ENCODE measurements around the gene OR6K3. TPM values are rescaled to one million over a fixed set of nuclear protein-coding genes. Genes with fewer than 3 reads are reported as not detected.
"Not testable (repeated sequence)": the region's sequence is repeated elsewhere in the genome, so short reads cannot be mapped to it uniquely, and the experiment has no call there.

The OR6K3 gene
- total RNA-seq, 1 donor from 2014 or later = not detected

DNA sequence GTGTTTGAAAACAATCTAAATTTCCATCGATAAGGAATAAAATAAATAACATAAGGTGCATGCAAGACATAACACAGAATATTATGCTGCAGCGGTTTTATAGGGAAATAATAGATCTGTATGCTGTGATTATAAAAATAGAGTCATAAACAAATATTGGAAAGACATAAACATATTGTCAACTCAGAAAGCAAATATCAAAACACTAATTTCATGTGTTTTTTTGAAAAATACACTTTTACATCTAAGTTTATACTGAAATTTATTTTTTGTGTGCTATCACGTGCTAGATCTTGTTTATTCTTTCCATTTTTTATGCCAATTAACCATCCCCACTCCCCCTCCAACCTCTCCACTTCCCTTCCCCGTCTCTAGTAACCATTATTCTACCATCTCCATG is 9.4 kb downstream of the OR6K3 start:
- H3K27ac Mint-ChIP-seq = no peak overlapping the region
- H3K27me3 Mint-ChIP-seq (ENCODE audit: insufficient read depth) = peaks cover 8% of the 10 kb centered on the region
- DNase-seq (ENCODE audit: low spot score) = no peak
- no peaks in the 10 kb centered on the region for H3K4me1 Mint-ChIP-seq (ENCODE audit: low read depth)
- intact Hi-C loops (cut with micrococcal nuclease) = loop anchor here (10.0 kb wide), 2 partner anchors 284 to 364 kb away; partner anchors contain the start of gene AIM2
- no peak overlapping the region for H3K4me3 Mint-ChIP-seq
- H3K9me3 Mint-ChIP-seq = no peaks in the 10 kb centered on the region
- H3K36me3 Mint-ChIP-seq (ENCODE audit: low read depth) = no peaks in the 10 kb centered on the region

DNA sequence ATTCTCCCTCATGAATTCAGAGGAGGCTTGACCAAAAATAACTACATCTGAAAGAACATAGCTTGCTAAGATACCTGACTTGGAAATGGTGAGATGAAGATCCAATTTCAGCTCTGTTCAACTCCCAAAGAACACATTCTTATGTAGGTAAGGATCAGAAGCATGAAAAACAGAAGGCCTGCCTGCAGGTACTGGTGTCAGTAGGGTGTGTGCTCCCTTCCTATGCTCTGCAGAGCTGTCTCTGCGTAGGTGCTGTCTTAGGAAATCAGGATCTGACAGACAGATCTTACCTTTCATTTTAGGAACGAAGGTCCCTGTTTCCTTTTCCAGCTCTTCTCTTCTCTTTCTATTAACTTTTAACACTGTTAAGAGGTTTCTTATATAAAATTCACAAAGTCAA is 14.4 kb downstream of the OR6K3 start:
- no peak overlapping the region for H3K4me3 Mint-ChIP-seq
- no peaks in the 10 kb centered on the region for H3K36me3 Mint-ChIP-seq (ENCODE audit: low read depth)
- H3K4me1 Mint-ChIP-seq (ENCODE audit: low read depth) = no peaks in the 10 kb centered on the region
- peaks cover 2% of the 10 kb centered on the region for H3K27me3 Mint-ChIP-seq (ENCODE audit: insufficient read depth)
- H3K9me3 Mint-ChIP-seq = no peaks in the 10 kb centered on the region
- intact Hi-C loops (cut with micrococcal nuclease) = no loop called here
- H3K27ac Mint-ChIP-seq = no peak overlapping the region
- no peak for DNase-seq (ENCODE audit: low spot score)

DNA sequence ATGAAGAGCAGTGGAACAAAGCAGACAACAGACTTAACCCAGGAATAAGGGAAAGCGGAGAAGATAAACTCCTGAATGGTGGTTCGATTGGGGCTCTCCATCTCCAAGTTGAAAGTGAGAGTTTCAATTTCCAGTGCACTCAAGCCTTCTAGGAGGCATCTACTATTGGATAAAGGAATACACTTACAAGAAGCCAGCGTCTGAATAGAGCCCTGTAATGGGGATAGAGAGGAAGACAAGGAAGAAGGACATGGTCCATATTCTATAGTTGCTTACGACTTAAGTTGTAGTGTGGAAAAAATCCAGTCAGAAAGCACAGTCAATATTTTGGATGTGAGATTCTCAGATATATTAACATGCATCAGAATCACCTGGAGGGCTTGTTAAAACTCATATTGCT is 20.0 kb downstream of the OR6K3 start, which contains the start of gene OR6K2:
Gene OR6K2 (minus strand): TSS at position 101 of the 400 bp plus-strand sequence. CDS start 0 bp downstream, at position 101.
- H3K36me3 Mint-ChIP-seq (ENCODE audit: low read depth) = no peaks in the 10 kb centered on the region
- intact Hi-C loops (cut with micrococcal nuclease) = no loop called here
- H3K9me3 Mint-ChIP-seq = no peaks in the 10 kb centered on the region
- no peak within 1 kb of the TSS for H3K27ac Mint-ChIP-seq
- H3K4me1 Mint-ChIP-seq (ENCODE audit: low read depth) = no peaks in the 10 kb centered on the region
- no peaks in the 10 kb centered on the region for H3K27me3 Mint-ChIP-seq (ENCODE audit: insufficient read depth)
- no peak within 1 kb of the TSS for H3K4me3 Mint-ChIP-seq
- no peak for DNase-seq (ENCODE audit: low spot score)

DNA sequence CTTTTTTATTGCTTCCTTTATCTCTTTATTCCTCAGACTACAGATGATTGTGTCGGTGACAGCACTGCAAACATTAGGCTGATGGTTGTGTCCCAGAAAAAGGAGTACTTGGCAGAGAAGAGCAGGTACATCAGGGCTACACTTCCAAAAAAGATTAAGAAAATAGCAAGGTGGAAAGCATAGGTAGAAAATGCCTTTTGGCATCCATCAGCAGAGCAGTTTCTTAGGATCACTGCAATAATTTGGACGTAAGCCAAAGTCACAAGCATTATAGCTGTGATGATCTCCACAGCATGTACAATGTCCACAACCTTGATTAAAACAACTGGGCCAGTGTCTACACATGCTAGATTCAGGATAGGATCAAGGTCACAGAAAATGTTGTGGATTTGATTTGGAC is 25.9 kb downstream of the OR6K3 start:
- no peaks in the 10 kb centered on the region for H3K4me1 Mint-ChIP-seq (ENCODE audit: low read depth)
- H3K9me3 Mint-ChIP-seq = no peaks in the 10 kb centered on the region
- no peak for DNase-seq (ENCODE audit: low spot score)
- no peaks in the 10 kb centered on the region for H3K36me3 Mint-ChIP-seq (ENCODE audit: low read depth)
- intact Hi-C loops (cut with micrococcal nuclease) = no loop called here
- no peak overlapping the region for H3K27ac Mint-ChIP-seq
- H3K27me3 Mint-ChIP-seq (ENCODE audit: insufficient read depth) = peaks cover 2% of the 10 kb centered on the region
- H3K4me3 Mint-ChIP-seq = no peak overlapping the region

DNA sequence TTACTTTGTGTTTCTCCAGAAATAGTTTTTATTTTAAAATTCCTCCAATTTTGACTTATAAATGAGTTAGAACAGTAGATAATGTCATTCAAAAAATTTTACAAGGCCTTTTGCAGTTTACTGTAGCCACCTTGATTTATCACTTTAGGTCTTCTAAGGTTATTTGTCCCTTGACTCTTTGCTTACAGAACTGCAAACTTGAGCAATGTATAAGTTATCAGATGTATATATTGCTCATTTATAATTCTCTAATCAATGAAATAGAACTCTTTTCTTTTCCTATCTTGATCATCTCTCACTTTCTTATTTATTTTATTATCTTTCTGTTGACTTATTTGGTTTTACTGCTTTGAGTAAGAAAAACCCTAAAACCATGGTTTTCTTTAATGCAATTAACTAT is 28.2 kb downstream of the OR6K3 start:
- no peaks in the 10 kb centered on the region for H3K9me3 Mint-ChIP-seq
- H3K27ac Mint-ChIP-seq = no peak overlapping the region
- no peaks in the 10 kb centered on the region for H3K4me1 Mint-ChIP-seq (ENCODE audit: low read depth)
- intact Hi-C loops (cut with micrococcal nuclease) = no loop called here
- DNase-seq (ENCODE audit: low spot score) = no peak
- no peak overlapping the region for H3K4me3 Mint-ChIP-seq
- H3K36me3 Mint-ChIP-seq (ENCODE audit: low read depth) = no peaks in the 10 kb centered on the region
- H3K27me3 Mint-ChIP-seq (ENCODE audit: insufficient read depth) = peaks cover 2% of the 10 kb centered on the region

DNA sequence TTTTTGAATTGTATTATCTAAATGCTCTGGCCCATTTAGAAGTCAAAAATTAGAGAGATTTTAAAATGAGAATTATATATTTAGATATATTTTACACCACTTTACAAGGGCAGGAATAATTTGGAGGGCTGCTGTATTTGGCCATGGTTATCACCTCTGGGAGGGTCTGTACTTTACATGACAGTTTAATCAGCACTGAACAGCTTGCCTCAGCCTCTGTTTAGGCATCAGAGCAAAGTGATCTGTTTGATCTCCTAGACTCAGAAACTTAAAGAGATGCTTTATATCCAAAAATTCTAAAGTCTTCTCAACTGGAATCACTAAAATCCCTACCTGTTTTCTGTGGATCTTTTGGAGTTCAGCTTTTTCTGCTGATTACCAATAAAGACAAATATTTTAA is 28.6 kb downstream of the OR6K3 start:
- no peaks in the 10 kb centered on the region for H3K36me3 Mint-ChIP-seq (ENCODE audit: low read depth)
- intact Hi-C loops (cut with micrococcal nuclease) = no loop called here
- H3K4me3 Mint-ChIP-seq = no peak overlapping the region
- DNase-seq (ENCODE audit: low spot score) = no peak
- H3K4me1 Mint-ChIP-seq (ENCODE audit: low read depth) = no peaks in the 10 kb centered on the region
- H3K27ac Mint-ChIP-seq = no peak overlapping the region
- no peaks in the 10 kb centered on the region for H3K9me3 Mint-ChIP-seq
- peaks cover 2% of the 10 kb centered on the region for H3K27me3 Mint-ChIP-seq (ENCODE audit: insufficient read depth)

DNA sequence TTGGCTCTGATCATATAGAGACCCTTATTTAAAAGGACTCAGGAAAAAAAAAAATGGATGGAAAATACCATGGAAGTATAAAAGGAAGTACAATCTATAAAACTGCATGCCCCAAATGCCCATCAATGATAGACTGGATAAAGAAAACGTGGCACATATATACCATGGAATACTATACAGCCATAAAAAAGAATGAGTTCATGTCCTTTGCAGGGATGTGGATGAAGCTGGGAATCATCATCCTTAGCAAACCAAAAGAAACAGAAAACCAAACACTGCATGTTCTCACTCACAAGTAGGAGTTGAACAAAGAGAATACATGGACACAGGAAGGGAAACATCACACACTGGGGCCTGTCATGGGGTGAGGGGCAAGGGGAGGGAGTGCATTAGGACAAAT is 29.4 kb downstream of the OR6K3 start:
- intact Hi-C loops (cut with micrococcal nuclease); DNase-seq (ENCODE audit: low spot score); H3K9me3 Mint-ChIP-seq; H3K4me3 Mint-ChIP-seq; H3K4me1 Mint-ChIP-seq (ENCODE audit: low read depth); H3K27ac Mint-ChIP-seq; H3K27me3 Mint-ChIP-seq (ENCODE audit: insufficient read depth); H3K36me3 Mint-ChIP-seq (ENCODE audit: low read depth): not testable (repeated sequence)

DNA sequence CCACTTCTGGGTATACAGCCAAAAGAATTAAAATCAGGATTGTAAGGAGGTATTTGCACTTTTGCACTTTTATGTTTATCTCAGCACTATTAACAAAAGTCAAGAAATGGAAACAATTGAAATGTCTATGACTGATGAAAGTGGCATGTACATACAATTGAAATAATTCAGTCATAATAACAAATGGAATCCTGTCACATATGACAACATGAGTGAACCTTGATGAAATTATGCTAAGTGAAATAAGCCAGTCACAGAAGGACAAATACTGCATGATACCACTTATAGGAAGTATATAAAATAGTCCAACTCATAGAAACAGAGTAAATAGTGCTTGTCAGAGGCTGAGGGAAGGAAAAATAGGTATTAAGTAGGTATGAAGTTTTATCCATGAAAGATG is 30.6 kb downstream of the OR6K3 start:
- H3K27me3 Mint-ChIP-seq (ENCODE audit: insufficient read depth) = peaks cover 2% of the 10 kb centered on the region
- H3K36me3 Mint-ChIP-seq (ENCODE audit: low read depth) = no peaks in the 10 kb centered on the region
- intact Hi-C loops (cut with micrococcal nuclease) = no loop called here
- H3K27ac Mint-ChIP-seq = no peak overlapping the region
- no peak for DNase-seq (ENCODE audit: low spot score)
- no peaks in the 10 kb centered on the region for H3K9me3 Mint-ChIP-seq
- H3K4me3 Mint-ChIP-seq = no peak overlapping the region
- H3K4me1 Mint-ChIP-seq (ENCODE audit: low read depth) = no peaks in the 10 kb centered on the region

DNA sequence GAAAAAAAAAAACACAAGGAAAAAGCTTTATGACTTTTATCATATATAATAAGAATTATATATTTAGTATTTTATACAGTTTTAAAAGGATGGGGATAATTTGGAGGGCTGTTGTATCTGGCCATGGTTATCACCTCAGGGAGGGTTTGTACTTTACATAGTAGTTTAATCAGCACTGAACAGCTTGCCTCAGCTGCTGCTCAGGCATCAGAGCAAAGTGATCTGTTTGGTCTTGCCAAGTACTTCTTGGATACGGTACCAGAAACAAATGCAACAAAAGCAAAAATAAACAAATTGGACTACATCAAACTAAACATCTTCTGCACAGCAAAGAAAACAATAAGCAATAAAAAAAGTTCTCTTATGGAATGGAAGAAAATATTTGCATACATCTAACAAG is 31.4 kb downstream of the OR6K3 start:
- peaks cover 2% of the 10 kb centered on the region for H3K27me3 Mint-ChIP-seq (ENCODE audit: insufficient read depth)
- no peaks in the 10 kb centered on the region for H3K9me3 Mint-ChIP-seq
- no peak overlapping the region for H3K4me3 Mint-ChIP-seq
- no peaks in the 10 kb centered on the region for H3K36me3 Mint-ChIP-seq (ENCODE audit: low read depth)
- no peak overlapping the region for H3K27ac Mint-ChIP-seq
- intact Hi-C loops (cut with micrococcal nuclease) = no loop called here
- no peak for DNase-seq (ENCODE audit: low spot score)
- no peaks in the 10 kb centered on the region for H3K4me1 Mint-ChIP-seq (ENCODE audit: low read depth)

DNA sequence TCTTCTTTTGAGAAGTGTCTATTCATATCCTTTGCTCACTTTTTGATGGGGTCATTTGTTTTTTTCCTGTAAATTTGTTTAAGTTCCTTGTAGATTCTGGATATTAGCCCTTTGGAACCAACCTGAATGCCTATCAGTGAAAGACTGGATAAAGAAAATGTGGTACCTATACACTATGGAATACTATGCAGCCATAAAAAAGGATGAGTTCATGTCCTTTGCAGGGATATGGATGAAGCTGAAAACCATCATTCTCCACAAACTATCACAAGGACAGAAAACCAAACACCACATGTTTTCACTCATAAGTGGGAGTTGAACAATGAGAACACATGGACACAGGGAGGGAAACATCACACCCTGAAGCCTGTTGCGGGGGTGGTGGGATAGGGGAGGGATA is 32.2 kb downstream of the OR6K3 start:
- H3K4me3 Mint-ChIP-seq, H3K9me3 Mint-ChIP-seq: not testable (repeated sequence)

DNA sequence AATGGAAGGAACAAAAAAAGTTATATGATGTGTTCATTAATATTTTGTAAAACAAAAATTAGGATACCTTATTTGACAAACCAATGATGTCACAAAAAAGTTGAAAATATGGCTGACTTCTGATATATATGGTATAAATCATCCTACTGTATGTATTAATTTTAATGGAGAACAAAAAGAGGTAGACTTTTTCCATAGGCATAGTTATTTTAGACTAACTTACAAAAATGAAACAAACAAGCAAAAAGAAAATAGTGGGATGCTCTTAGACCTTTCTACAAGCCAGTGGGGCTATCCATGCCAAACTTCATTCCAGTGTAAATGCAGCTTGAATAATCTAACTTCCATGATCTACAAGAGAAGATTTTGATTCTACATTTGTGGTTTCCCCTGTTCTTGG is 33.5 kb downstream of the OR6K3 start:
- H3K36me3 Mint-ChIP-seq (ENCODE audit: low read depth) = no peaks in the 10 kb centered on the region
- H3K27ac Mint-ChIP-seq = no peak overlapping the region
- intact Hi-C loops (cut with micrococcal nuclease) = no loop called here
- DNase-seq (ENCODE audit: low spot score) = no peak
- H3K4me3 Mint-ChIP-seq = no peak overlapping the region
- no peaks in the 10 kb centered on the region for H3K4me1 Mint-ChIP-seq (ENCODE audit: low read depth)
- peaks cover 2% of the 10 kb centered on the region for H3K27me3 Mint-ChIP-seq (ENCODE audit: insufficient read depth)
- H3K9me3 Mint-ChIP-seq = no peaks in the 10 kb centered on the region

More for the DNA sequence above, 32.2 kb downstream of the OR6K3 start:
- H3K27ac Mint-ChIP-seq; H3K4me1 Mint-ChIP-seq (ENCODE audit: low read depth); H3K27me3 Mint-ChIP-seq (ENCODE audit: insufficient read depth); DNase-seq (ENCODE audit: low spot score); intact Hi-C loops (cut with micrococcal nuclease); H3K36me3 Mint-ChIP-seq (ENCODE audit: low read depth): not testable (repeated sequence)

DNA sequence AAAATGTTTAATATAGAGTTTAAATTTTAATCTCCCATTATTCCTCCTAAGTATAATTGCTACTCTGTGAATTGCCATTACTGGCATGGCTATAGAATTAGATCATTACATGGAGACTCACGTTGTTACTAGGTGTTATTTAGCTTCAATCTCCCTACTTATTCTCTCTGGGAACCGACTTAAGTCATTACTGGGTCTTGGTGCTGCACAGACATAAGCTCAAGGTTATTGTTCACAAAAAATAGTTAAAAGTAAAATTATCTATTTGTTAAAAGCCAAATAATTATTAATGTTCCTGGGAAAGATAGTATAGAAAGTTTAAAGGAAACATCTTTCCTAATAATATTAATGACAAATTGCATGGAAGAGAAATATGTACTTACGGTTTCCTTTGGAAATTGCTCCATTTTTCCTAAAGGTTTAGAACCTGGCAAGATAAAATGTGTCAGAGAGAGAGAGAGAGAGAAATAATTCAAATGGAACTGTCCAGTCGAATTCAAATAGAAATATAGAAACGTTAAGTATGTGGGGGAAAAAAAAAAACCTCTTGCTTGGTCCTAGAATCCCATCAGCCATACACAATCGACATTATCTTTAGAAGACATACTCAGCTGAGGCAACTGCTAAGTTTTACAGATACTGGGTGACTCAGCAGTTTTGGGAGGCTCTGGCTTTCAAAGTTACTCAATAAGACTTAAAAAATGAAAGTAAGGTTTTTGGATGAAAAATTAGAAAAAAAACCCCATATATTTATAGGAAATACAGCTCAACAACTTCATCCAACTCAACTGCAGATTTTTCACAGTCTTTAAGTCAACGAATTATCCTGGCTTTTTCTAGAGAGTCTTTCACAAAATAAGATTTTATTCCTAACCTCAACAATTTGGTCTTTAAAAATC is 34.2 kb downstream of the OR6K3 start, which contains the start of gene SPTA1:
Gene SPTA1 (minus strand): TSS at position 605 of the 899 bp plus-strand sequence. CDS start 198 bp downstream, at position 407.
- Mint-ChIP-seq H3K36me3 (ENCODE audit: low read depth) (no peaks in the 10 kb centered on the region), H3K27ac (no peak within 1 kb of the TSS), H3K4me3 (no peak within 1 kb of the TSS), H3K27me3 (ENCODE audit: insufficient read depth) (peaks cover 2% of the 10 kb centered on the region), H3K4me1 (ENCODE audit: low read depth) (no peaks in the 10 kb centered on the region), H3K9me3 (no peaks in the 10 kb centered on the region)
- no peak for DNase-seq (ENCODE audit: low spot score)
- intact Hi-C loops (cut with micrococcal nuclease) = no loop called here

DNA sequence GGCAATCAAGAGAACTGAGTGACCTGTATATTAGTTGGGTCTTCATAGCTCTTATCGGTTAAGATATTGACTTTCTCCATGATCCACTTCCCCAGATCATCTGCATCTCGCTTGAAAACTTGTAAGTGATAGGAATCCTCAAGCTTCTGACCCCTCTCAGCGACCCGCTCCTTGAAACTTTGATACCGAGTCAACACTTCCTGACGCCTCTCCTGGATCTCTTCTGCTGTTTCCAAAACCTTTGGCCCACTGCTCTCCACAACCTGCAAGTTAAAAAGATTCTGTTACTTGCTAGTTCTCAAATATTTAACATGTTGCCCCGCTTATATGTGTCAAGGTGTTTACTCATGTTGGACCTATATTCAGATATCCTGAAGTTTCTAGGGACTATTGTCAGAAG is 35.4 kb downstream of the OR6K3 start:
- H3K27ac Mint-ChIP-seq = no peak overlapping the region
- H3K27me3 Mint-ChIP-seq (ENCODE audit: insufficient read depth) = no peaks in the 10 kb centered on the region
- intact Hi-C loops (cut with micrococcal nuclease) = no loop called here
- no peak for DNase-seq (ENCODE audit: low spot score)
- no peaks in the 10 kb centered on the region for H3K9me3 Mint-ChIP-seq
- no peak overlapping the region for H3K4me3 Mint-ChIP-seq
- H3K36me3 Mint-ChIP-seq (ENCODE audit: low read depth) = no peaks in the 10 kb centered on the region
- no peaks in the 10 kb centered on the region for H3K4me1 Mint-ChIP-seq (ENCODE audit: low read depth)
